ENCODE results near the gene LRBA.

The LRBA gene

DNA sequence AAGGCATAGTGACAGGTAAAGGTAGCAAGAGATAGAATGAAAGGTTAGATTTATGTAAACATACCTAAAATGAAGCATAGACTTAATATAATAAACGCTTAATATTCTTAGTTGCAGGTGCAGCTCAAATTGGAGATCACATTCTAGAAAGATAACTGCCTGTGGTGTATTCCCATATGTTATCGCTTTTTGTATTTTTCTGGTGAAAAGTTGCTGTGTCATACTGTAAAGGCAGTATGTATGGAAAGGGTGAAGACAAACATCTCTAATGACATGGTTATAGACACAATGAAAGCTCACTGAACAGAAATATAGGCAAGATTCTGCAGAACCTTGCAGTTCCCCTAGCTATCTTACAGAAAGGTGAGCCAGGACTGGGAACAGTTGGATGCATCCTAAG is 696.6 kb downstream of the LRBA start:
- TF ChIP-seq, protein P1, sequence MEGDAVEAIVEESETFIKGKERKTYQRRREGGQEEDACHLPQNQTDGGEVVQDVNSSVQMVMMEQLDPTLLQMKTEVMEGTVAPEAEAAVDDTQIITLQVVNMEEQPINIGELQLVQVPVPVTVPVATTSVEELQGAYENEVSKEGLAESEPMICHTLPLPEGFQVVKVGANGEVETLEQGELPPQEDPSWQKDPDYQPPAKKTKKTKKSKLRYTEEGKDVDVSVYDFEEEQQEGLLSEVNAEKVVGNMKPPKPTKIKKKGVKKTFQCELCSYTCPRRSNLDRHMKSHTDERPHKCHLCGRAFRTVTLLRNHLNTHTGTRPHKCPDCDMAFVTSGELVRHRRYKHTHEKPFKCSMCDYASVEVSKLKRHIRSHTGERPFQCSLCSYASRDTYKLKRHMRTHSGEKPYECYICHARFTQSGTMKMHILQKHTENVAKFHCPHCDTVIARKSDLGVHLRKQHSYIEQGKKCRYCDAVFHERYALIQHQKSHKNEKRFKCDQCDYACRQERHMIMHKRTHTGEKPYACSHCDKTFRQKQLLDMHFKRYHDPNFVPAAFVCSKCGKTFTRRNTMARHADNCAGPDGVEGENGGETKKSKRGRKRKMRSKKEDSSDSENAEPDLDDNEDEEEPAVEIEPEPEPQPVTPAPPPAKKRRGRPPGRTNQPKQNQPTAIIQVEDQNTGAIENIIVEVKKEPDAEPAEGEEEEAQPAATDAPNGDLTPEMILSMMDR (IDR thresholded peaks at IDR 0.05): no peak
- Histone ChIP-seq H3K4me3 (no peak overlapping the region), H3K27ac (no peak overlapping the region)
- DNase-seq (ENCODE audit: low spot score): no peak

DNA sequence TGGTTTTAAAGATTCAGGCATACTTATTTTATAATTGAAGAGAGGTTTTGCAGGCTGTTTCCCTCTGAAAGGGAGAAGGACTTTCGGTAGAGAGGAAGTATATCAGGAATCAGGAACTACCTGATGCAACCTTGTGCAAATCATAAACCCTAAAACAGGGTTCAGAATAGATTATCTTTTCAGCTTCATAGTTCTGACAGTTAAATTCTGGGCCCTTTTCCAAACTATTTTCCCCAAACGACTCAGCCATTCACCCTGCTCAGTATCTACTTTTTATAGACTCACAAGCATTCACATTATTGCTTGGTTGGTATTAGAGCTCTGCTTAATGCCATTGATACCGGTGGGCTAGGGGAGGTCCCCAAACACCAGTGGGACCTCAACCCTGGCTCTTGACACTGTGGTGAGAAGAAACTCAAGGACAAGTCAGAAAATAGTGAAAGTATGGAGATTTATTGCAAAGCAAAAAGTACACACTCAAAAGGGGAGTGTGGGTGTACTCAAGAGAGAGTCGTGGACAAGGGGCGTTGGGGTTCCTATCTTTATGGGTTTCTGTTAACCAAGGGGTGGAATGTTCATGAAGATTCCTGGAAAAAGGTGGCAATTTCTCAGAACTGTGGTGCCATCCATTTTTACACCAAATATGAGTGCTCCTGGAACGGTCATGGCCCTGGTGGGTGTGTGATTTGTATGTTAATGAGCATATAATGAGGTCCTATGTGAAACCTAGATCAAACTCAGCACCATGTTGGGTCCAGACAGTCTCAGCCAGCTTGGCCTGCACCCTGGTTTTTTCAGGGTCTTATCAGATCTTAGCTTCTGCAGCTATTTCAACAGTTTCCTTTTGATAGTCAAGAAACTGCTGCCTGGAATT is 698.5 kb downstream of the LRBA start:
- Histone ChIP-seq H3K27ac (no peak overlapping the region), H3K4me3 (no peak overlapping the region)
- no peak for DNase-seq (ENCODE audit: low spot score)
- TF ChIP-seq, protein P1 (IDR thresholded peaks at IDR 0.05): no peak

DNA sequence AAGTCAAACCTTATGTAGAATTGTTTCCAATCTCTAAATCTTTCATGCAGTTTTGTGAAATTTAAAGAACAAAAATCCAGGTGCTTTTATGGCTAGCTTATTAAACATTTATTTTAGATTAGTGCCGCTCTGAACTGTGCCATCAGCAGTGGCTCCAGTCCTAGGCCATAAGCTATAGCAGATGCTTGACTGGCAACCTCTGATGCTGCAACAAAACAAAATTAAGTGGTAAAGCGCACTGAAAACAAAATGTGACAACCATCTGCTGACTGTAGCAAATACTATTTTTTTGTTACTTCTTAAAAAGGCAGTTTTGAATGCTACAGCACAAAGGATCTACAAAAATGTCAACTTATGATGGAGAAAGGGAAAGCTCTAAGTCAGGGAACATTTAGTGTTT is 699.4 kb downstream of the LRBA start:
- no peak for DNase-seq (ENCODE audit: low spot score)
- no peak overlapping the region for H3K27ac ChIP-seq
- no peak overlapping the region for H3K4me3 ChIP-seq
- TF ChIP-seq, protein P1 (IDR thresholded peaks at IDR 0.05): no peak

DNA sequence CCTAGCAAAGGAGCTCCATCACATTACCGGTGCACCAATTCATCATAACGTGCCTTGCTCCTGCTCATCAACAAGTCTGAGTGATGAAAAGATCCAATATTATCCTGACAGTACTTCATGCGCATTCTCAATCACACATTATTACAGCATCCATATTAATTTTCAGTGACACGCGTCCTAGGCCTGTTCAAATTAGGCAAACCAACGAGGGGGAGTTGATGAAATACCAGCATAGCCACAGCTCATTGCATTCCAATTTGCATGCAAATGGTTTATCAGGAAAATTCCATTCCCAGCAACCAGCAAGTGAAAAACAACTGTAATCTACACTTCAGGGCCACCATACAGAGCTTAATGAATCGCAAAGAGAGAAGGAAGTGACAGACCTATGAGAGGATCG is 699.9 kb downstream of the LRBA start:
- Histone ChIP-seq H3K4me3 (no peak overlapping the region), H3K27ac (no peak overlapping the region)
- no peak for DNase-seq (ENCODE audit: low spot score)
- TF ChIP-seq, protein P1 (IDR thresholded peaks at IDR 0.05): no peak

DNA sequence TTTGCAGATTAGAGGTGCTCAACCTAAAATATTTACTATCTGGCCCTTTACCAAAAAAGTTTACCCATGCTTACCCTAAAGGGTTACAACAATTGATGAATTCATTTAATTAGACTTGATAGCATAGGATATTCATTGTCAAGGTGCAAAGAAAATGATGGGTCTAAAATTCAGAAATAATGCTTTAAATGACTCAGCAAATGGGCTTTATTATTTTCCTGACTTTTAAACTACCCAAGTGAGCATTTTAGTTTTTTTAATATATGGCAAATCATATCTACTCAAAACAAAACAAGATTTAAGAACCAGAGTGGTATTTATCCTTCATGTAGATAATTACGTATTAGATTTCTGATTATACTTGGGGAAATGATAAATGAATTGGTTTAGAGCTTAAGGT is 701.1 kb downstream of the LRBA start:
- Histone ChIP-seq H3K27ac (no peak overlapping the region), H3K4me3 (no peak overlapping the region)
- DNase-seq (ENCODE audit: low spot score): no peak
- TF ChIP-seq, protein P1 (IDR thresholded peaks at IDR 0.05): no peak

DNA sequence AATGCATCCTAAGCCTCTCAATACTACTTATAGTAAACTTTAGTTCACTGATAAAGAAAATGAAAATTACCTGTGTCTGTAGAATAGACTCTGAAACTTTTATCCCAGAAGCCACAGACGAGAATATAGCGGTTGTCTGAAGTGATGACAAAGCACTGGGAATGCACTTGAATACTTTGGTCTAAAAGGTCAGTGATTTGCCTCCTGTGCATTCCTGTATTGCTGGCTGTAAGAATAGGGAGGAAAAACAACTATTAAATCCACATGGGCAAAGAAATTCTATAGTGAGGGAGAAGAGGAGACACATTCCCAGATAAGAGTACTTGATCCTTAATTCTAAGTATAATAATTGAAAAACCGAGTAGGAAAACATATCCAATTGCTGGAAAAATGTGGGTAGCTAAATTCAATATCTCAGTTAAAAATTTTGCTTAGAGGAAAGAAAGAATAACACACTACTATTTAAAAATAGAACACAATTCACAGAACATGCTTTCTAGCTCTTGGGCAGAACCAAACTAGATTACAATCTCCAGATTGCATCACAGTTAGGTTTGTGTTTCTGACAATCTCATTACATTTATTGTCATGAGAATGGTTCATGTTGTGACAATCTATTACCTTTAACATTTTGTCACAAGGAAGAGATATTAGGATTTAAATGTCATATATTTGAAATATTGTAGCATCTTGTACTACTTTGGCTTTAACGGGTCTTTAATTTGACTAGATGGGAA is 704.8 kb downstream of the LRBA start:
- H3K27ac ChIP-seq: no peak overlapping the region
- H3K4me3 ChIP-seq: no peak overlapping the region
- TF ChIP-seq, protein P1 (IDR thresholded peaks at IDR 0.05): no peak
- no peak for DNase-seq (ENCODE audit: low spot score)
